SK-N-SH treated with all-trans-retinoic acid at 6 μM for 48 hours (cell line): ENCODE data around the gene NEK7.

Experiments used
- ATAC-seq: fragments of 200-7000 bp; cut with Tn5 transposase; 3 replicates; pipeline ENCODE4 v1.9.1; 2020; ENCODE audit warnings: mild to moderate bottlenecking, moderate library complexity
- ARNTL ChIP-seq: fragments of 450-650 bp; formaldehyde crosslinking; IDR thresholded peaks from 2 replicates; pipeline ENCODE4 v1.5.0; 2020; ENCODE audit warnings: low read depth, mild to moderate bottlenecking, moderate library complexity, borderline replicate concordance
- BACH2 ChIP-seq: fragments of 250-450 bp; sonication (Bioruptor Pico); IDR thresholded peaks from 2 replicates; pipeline ENCODE4 v1.9.0; 2021; ENCODE audit warnings: mild to moderate bottlenecking, borderline replicate concordance
- CSDC2 ChIP-seq: fragments of 250-450 bp; sonication (Bioruptor Pico); IDR thresholded peaks from 2 replicates; pipeline ENCODE4 v1.5.0; 2020; ENCODE audit warnings: mild to moderate bottlenecking, moderate library complexity
- ESRRG ChIP-seq: fragments of 250-450 bp; sonication (Bioruptor Pico); IDR thresholded peaks from 2 replicates; pipeline ENCODE4 v1.6.1; 2021; ENCODE audit warnings: mild to moderate bottlenecking
- GLIS3 ChIP-seq: fragments of 250-450 bp; sonication (Bioruptor Pico); IDR thresholded peaks from 2 replicates; pipeline ENCODE4 v1.5.0; 2020; ENCODE audit warnings: mild to moderate bottlenecking, moderate library complexity
- ISL1 ChIP-seq: fragments of 250-450 bp; sonication (Bioruptor Pico); IDR thresholded peaks from 2 replicates; pipeline ENCODE4 v2.1.2; 2022; ENCODE audit warnings: mild to moderate bottlenecking, moderate library complexity
- OSR1 ChIP-seq: fragments of 250-450 bp; sonication (Bioruptor Pico); IDR thresholded peaks from 2 replicates; pipeline ENCODE4 v1.8.0; 2022; ENCODE audit warnings: moderate library complexity, mild to moderate bottlenecking, inconsistent platforms
- PPARA ChIP-seq: fragments of 250-450 bp; sonication (Bioruptor Pico); IDR thresholded peaks from 2 replicates; pipeline ENCODE4 v1.5.0; 2020; ENCODE audit warnings: mild to moderate bottlenecking, borderline replicate concordance
- RARB ChIP-seq: fragments of 250-450 bp; sonication (Bioruptor Pico); IDR thresholded peaks from 2 replicates; pipeline ENCODE4 v1.8.0; 2021; ENCODE audit warnings: mild to moderate bottlenecking, moderate library complexity
- SNAI2 ChIP-seq: fragments of 250-450 bp; sonication (Bioruptor Pico); IDR thresholded peaks from 2 replicates; pipeline ENCODE4 v1.5.0; 2020; ENCODE audit warnings: mild to moderate bottlenecking, moderate library complexity
- TCF4 ChIP-seq: fragments of 250-450 bp; sonication (Bioruptor Pico); IDR thresholded peaks from 2 replicates; pipeline ENCODE4 v1.8.0; 2021; ENCODE audit warnings: mild to moderate bottlenecking, moderate library complexity, borderline replicate concordance
- TOX ChIP-seq: fragments of 250-450 bp; sonication (Bioruptor Pico); IDR thresholded peaks from 2 replicates; pipeline ENCODE4 v1.8.0; 2021; ENCODE audit warnings: mild to moderate bottlenecking, moderate library complexity, borderline replicate concordance
- ZC3H10 ChIP-seq: fragments of 250-450 bp; sonication (Bioruptor Pico); IDR thresholded peaks from 2 replicates; pipeline ENCODE4 v1.5.1; 2021; ENCODE audit warnings: mild to moderate bottlenecking, moderate library complexity
- ZFP3 ChIP-seq: fragments of 250-450 bp; sonication (Bioruptor Pico); IDR thresholded peaks from 2 replicates; pipeline ENCODE4 v1.5.0; 2020; ENCODE audit warnings: mild to moderate bottlenecking, moderate library complexity
- ZFP30 ChIP-seq: fragments of 450-650 bp; formaldehyde crosslinking; IDR thresholded peaks from 2 replicates; pipeline ENCODE4 v1.5.0; 2022; ENCODE audit warnings: mild to moderate bottlenecking, moderate library complexity
- ZNF565 ChIP-seq: fragments of 450-650 bp; formaldehyde crosslinking; conservative IDR thresholded peaks from 2 replicates; pipeline ENCODE4 v1.5.0; 2020; ENCODE audit warnings: low read depth, mild to moderate bottlenecking, moderate library complexity
- ZNF70 ChIP-seq: fragments of 450-650 bp; formaldehyde crosslinking; IDR thresholded peaks from 2 replicates; pipeline ENCODE4 v1.5.0; 2020; ENCODE audit warnings: mild to moderate bottlenecking, moderate library complexity
- ZNF8 ChIP-seq: fragments of 450-650 bp; formaldehyde crosslinking; IDR thresholded peaks from 2 replicates; pipeline ENCODE4 v1.5.0; 2020; ENCODE audit warnings: mild to moderate bottlenecking, moderate library complexity
- TF ChIP-seq, protein P1 (sequence below): fragments of 250-450 bp; sonication (Bioruptor Pico); IDR thresholded peaks from 2 replicates; pipeline ENCODE4 v1.5.1; 2020; ENCODE audit warnings: low read depth, mild to moderate bottlenecking, moderate library complexity
- TF ChIP-seq, protein P2 (sequence below): fragments of 250-450 bp; sonication (Bioruptor Pico); IDR thresholded peaks from 2 replicates; pipeline ENCODE4 v1.8.0; 2021; ENCODE audit warnings: low read depth, mild to moderate bottlenecking, moderate library complexity, borderline replicate concordance
- TF ChIP-seq, protein P3 (sequence below): fragments of 250-450 bp; sonication (Bioruptor Pico); IDR thresholded peaks from 2 replicates; pipeline ENCODE4 v1.5.0; 2020; ENCODE audit warnings: mild to moderate bottlenecking, moderate library complexity
- TF ChIP-seq, protein P4 (sequence below): fragments of 250-450 bp; sonication (Bioruptor Pico); IDR thresholded peaks from 2 replicates; pipeline ENCODE4 v1.5.1; 2021; ENCODE audit warnings: mild to moderate bottlenecking, moderate library complexity

NEK7 gene

DNA sequence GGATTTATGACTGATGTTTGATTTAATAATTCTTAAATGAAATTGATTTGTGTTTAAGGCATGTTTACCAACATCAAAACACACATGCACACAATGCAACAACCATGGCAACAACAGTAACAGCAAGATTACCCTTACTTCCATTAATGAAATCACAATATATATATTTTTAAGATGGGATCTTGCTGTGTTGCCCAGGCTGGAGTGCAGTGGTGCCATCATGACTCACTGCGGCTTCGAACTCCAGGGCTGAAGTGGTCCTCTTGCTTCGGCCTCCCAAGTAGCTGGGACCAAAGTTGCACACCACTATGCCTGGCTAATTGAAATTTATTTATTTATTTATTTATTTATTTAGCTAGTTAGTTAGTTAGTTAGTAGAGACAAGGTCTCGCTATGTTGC lies 27.7 kb downstream of the NEK7 start:
- no peak for TF ChIP-seq RARB
- no peak for TF ChIP-seq ESRRG (CRISPR knock-in tag)
- no peak for TF ChIP-seq ZFP3 (CRISPR knock-in tag)
- no peak for TF ChIP-seq TOX
- TF ChIP-seq ISL1 (CRISPR knock-in tag): no peak
- no peak for TF ChIP-seq BACH2 (CRISPR knock-in tag)
- no peak for TF ChIP-seq CSDC2 (CRISPR knock-in tag)
- no peak for ATAC-seq

DNA sequence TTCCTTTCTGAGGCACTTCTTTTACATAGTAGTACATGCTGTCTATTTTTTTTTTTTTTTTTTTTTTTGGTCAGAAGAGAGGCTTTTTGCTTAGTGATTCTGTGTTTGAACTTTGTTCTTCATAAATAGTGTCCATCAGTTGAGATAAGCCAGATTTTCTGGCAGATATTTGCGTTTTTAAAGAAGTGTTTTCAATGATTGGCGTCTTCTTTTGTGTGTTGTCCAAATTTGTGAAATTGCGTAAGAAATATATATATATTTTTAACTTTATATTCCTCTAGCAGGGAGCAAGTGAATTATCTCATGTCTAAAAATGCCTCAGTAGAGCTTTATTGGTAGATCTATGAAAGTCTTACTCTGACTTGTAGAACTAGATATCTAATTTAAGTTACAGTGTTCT lies 28.3 kb downstream of the NEK7 start:
- no peak for ATAC-seq
- TF ChIP-seq ESRRG (CRISPR knock-in tag) (no peak), CSDC2 (CRISPR knock-in tag) (no peak), ZNF8 (CRISPR knock-in tag) (no peak), TCF4 (CRISPR knock-in tag) (no peak), ZNF565 (CRISPR knock-in tag) (no peak), TOX (no peak), PPARA (no peak), ZFP30 (CRISPR knock-in tag) (no peak), SNAI2 (CRISPR knock-in tag) (no peak), ARNTL (no peak)
- TF ChIP-seq, protein P1, sequence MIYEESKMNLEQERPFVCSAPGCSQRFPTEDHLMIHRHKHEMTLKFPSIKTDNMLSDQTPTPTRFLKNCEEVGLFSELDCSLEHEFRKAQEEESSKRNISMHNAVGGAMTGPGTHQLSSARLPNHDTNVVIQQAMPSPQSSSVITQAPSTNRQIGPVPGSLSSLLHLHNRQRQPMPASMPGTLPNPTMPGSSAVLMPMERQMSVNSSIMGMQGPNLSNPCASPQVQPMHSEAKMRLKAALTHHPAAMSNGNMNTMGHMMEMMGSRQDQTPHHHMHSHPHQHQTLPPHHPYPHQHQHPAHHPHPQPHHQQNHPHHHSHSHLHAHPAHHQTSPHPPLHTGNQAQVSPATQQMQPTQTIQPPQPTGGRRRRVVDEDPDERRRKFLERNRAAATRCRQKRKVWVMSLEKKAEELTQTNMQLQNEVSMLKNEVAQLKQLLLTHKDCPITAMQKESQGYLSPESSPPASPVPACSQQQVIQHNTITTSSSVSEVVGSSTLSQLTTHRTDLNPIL (CRISPR knock-in tag): no peak
- TF ChIP-seq, protein P2, sequence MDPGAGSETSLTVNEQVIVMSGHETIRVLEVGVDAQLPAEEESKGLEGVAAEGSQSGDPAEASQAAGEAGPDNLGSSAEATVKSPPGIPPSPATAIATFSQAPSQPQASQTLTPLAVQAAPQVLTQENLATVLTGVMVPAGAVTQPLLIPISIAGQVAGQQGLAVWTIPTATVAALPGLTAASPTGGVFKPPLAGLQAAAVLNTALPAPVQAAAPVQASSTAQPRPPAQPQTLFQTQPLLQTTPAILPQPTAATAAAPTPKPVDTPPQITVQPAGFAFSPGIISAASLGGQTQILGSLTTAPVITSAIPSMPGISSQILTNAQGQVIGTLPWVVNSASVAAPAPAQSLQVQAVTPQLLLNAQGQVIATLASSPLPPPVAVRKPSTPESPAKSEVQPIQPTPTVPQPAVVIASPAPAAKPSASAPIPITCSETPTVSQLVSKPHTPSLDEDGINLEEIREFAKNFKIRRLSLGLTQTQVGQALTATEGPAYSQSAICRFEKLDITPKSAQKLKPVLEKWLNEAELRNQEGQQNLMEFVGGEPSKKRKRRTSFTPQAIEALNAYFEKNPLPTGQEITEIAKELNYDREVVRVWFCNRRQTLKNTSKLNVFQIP (CRISPR knock-in tag): no peak
- TF ChIP-seq, protein P3, sequence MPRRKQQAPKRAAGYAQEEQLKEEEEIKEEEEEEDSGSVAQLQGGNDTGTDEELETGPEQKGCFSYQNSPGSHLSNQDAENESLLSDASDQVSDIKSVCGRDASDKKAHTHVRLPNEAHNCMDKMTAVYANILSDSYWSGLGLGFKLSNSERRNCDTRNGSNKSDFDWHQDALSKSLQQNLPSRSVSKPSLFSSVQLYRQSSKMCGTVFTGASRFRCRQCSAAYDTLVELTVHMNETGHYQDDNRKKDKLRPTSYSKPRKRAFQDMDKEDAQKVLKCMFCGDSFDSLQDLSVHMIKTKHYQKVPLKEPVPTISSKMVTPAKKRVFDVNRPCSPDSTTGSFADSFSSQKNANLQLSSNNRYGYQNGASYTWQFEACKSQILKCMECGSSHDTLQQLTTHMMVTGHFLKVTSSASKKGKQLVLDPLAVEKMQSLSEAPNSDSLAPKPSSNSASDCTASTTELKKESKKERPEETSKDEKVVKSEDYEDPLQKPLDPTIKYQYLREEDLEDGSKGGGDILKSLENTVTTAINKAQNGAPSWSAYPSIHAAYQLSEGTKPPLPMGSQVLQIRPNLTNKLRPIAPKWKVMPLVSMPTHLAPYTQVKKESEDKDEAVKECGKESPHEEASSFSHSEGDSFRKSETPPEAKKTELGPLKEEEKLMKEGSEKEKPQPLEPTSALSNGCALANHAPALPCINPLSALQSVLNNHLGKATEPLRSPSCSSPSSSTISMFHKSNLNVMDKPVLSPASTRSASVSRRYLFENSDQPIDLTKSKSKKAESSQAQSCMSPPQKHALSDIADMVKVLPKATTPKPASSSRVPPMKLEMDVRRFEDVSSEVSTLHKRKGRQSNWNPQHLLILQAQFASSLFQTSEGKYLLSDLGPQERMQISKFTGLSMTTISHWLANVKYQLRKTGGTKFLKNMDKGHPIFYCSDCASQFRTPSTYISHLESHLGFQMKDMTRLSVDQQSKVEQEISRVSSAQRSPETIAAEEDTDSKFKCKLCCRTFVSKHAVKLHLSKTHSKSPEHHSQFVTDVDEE (CRISPR knock-in tag): no peak
- TF ChIP-seq, protein P4, sequence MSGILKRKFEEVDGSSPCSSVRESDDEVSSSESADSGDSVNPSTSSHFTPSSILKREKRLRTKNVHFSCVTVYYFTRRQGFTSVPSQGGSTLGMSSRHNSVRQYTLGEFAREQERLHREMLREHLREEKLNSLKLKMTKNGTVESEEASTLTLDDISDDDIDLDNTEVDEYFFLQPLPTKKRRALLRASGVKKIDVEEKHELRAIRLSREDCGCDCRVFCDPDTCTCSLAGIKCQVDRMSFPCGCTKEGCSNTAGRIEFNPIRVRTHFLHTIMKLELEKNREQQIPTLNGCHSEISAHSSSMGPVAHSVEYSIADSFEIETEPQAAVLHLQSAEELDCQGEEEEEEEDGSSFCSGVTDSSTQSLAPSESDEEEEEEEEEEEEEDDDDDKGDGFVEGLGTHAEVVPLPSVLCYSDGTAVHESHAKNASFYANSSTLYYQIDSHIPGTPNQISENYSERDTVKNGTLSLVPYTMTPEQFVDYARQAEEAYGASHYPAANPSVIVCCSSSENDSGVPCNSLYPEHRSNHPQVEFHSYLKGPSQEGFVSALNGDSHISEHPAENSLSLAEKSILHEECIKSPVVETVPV (CRISPR knock-in tag): no peak

DNA sequence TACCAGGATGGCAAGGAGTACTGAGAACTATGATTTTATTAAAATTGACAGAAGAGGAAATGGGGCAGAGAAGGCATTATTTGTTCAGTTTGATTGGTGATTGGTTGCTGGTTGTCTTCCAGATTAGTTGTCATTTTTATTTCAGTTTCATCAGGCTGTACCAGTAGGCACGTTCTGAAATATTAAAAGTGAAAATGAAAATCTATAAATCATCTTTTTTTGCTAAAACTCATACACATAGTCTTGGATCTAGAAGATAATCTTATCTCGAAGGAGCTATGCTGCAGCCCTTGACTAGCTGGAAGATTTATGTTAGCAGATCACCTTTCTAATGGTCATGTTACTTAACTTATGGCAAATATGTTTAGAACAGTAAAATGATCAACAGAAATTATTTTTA lies 29.0 kb downstream of the NEK7 start:
- ATAC-seq: no peak
- TF ChIP-seq, protein P1 (CRISPR knock-in tag): no peak
- no peak for TF ChIP-seq GLIS3 (CRISPR knock-in tag)
- TF ChIP-seq, protein P3 (CRISPR knock-in tag): no peak
- no peak for TF ChIP-seq ZC3H10 (CRISPR knock-in tag)
- TF ChIP-seq, protein P2 (CRISPR knock-in tag): no peak
- no peak for TF ChIP-seq BACH2 (CRISPR knock-in tag)
- TF ChIP-seq OSR1: no peak
- no peak for TF ChIP-seq TCF4 (CRISPR knock-in tag)
- no peak for TF ChIP-seq ZNF70 (CRISPR knock-in tag)
- TF ChIP-seq SNAI2 (CRISPR knock-in tag): no peak
- TF ChIP-seq ISL1 (CRISPR knock-in tag): no peak
- TF ChIP-seq ZFP30 (CRISPR knock-in tag): no peak
- TF ChIP-seq, protein P4 (CRISPR knock-in tag): no peak
- no peak for TF ChIP-seq TOX
- TF ChIP-seq ZNF8 (CRISPR knock-in tag): no peak
